Choroid plexus epithelial cell (primary cell): ENCODE data around the gene FBXL17.

ENCODE experiments used
- DNase-seq: peaks from one replicate; pipeline ENCODE4 v3.0.0-alpha.2; 2010; ENCODE audit warnings: low read depth
- H3K4me3 ChIP-seq: 2 replicates; pipeline ENCODE4 v1.5.1; 2011; ENCODE audit warnings: low read depth, mild to moderate bottlenecking, control low read depth, low read length, moderate library complexity
- TF ChIP-seq, protein P1 (sequence below): conservative IDR thresholded peaks from 2 replicates; pipeline ENCODE4 v1.5.1; 2011; ENCODE audit warnings: low read depth, mild to moderate bottlenecking, control low read depth, inconsistent platforms, low read length, moderate library complexity

FBXL17 gene

GRCh38 chr5:108312258-108312657 lies 69.6 kb downstream of the FBXL17 start:
- no peak overlapping the region for H3K4me3 ChIP-seq
- TF ChIP-seq, protein P1, sequence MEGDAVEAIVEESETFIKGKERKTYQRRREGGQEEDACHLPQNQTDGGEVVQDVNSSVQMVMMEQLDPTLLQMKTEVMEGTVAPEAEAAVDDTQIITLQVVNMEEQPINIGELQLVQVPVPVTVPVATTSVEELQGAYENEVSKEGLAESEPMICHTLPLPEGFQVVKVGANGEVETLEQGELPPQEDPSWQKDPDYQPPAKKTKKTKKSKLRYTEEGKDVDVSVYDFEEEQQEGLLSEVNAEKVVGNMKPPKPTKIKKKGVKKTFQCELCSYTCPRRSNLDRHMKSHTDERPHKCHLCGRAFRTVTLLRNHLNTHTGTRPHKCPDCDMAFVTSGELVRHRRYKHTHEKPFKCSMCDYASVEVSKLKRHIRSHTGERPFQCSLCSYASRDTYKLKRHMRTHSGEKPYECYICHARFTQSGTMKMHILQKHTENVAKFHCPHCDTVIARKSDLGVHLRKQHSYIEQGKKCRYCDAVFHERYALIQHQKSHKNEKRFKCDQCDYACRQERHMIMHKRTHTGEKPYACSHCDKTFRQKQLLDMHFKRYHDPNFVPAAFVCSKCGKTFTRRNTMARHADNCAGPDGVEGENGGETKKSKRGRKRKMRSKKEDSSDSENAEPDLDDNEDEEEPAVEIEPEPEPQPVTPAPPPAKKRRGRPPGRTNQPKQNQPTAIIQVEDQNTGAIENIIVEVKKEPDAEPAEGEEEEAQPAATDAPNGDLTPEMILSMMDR = no peak
- no peak for DNase-seq

DNA sequence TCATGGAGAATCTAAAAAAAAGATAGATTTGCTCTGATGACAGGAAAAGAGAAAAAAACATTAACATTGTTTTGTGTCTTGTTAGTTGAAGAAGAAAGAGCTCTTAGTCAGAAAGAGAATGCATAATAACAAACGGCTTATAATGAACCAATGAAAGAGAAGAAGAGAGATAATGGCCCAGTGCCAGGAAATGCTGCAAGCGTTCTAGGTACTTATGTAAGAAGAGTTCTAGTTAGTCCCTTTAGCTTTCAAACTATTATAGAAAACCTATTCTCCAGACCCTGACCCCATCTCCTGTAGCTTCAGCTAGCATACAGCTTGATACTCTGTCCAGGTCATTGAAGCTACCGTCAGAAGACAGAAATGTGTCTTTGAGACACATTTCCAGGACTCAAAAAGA lies 70.2 kb downstream of the FBXL17 start:
- H3K4me3 ChIP-seq = no peak overlapping the region
- peak; percentile 2 for DNase-seq
- TF ChIP-seq, protein P1 = no peak

DNA sequence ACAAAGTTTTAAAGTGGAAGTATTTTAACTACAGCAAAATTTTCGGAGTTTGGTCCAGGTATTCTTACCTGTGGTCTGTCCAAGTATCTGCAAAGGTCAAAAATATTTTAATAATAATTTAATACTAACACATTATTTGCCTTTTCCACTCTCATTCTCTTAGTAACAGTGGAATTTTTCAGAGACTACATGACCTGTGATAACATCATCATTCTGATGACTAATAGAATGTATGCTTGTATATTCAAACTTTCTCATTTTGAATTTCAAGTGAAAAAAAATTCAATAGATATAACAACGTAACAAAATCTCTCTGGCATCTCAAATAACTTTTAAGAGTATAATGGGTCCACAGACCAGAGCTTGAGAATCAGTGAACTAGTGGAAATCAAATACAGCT lies 78.3 kb downstream of the FBXL17 start:
- no peak overlapping the region for H3K4me3 ChIP-seq
- TF ChIP-seq, protein P1 = no peak
- DNase-seq = no peak

DNA sequence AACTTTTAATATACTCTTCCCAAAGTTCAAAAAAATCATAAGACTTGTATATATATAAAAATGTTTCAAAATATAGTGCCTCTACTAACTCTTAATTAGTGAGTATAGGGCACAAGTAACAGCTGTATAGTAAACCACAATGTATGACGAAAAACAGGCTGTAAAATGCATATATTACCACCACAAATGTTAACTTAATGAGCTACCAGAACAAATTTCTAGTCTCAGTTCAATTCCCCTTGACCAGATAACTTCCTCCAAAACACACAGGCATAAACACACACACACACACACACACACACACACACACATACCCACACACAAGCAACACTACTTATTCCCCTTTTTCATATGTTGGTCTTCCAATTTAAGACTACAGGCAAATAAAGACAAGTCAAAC lies 78.8 kb downstream of the FBXL17 start:
- DNase-seq = no peak
- H3K4me3 ChIP-seq = no peak overlapping the region
- TF ChIP-seq, protein P1 = no peak

DNA sequence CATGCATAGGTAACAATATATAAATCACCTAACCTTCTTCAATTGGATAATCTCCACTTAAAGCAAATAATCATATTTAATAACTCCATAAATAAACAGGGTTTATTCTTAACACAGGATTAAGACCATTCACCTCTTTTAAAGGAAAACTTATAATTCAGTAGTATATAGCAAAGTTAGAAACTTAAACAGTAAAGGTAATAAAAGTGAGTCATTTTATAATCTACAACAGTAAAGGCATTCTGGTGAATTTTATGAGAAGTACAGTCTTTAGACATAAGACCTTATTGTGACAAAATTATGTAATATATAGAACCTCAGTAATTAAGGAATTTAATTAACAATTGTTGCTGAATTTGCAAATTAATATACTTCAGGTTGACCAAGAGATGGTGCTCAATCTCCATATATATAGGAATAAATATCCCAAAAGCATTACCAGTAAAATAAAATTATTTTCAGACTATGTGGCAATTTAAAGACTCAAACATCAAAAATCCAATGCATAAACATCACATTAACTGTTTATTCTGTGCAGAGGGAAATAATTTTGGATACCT lies 84.8 kb downstream of the FBXL17 start:
- no peak overlapping the region for H3K4me3 ChIP-seq
- no peak for DNase-seq
- TF ChIP-seq, protein P1 = no peak

DNA sequence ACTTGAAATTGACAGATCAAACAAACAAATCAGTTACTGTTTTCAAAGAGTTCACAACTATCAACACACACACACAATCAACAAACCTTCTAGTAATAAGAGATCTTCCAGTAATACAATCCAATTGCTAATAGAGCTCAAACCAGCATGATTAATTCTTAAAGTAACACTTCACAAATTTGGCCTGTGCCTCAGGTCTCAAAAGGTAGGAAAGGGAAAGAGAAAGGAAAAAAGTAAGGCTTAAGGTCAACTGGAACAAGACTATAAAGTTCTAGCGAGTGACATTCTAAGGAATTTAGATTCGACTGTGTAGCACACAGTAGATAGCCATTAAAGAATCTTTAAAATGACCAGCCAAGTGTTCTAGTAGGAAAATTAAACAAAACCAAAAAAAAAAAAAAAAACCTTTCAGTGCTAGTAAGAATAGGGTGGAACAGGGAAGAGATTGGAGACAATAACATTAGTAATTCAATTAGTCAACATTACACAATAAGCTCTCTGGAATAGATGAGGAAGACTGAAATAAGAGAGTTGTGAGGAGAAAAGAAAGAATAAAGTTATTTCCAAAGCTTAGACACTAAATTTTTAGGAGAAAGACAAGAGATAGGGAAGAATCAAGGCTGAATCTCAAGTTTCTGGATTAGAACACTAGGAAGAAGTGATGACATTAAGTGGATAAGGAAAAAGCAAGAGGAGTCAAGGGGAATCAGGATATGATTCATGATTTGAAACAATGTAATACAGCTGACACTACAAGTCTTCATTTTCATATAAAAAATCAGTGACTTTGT lies 86.1 kb downstream of the FBXL17 start:
- TF ChIP-seq, protein P1 = no peak
- DNase-seq = peak; percentile 43
- H3K4me3 ChIP-seq = no peak overlapping the region

DNA sequence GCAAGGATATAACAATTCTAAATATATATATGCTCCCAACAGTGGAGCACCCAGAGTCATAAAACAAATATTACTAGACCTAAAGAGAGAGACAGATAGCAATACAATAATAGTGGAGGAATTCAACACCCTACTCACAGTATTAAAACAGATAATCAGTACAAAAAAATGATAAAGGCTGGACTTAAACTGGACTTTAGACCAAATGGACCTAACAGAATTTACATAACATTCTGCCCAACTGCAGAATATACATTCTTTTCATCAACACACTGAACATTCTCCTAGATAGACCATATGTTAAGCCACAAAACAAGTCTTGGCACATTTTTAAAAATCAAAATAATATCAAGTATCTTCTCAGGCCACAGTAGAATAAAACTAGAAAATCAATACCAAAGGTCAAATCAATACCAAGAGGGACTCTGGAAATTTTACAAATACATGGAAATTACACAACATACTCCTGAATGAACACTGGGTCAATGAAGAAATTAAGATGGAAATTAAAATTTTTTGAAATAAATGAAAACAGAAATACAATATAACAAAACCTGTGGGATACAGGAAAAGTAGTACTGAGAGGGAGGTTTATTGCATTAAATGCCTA lies 100.8 kb downstream of the FBXL17 start:
- TF ChIP-seq, protein P1 = no peak
- no peak overlapping the region for H3K4me3 ChIP-seq
- no peak for DNase-seq
